PFSK-1 (cell line): ENCODE results near the gene LDLRAD3.

Experiments used
- FOXP2 ChIP-seq: optimal IDR thresholded peaks from 2 replicates; pipeline ENCODE3; 2011; ENCODE audit warnings: borderline replicate concordance, control low read depth, inconsistent platforms; ENCODE audit not compliant: insufficient read depth; ENCODE audit errors: extremely low read length, extremely low read depth
- POLR2AphosphoS5 ChIP-seq: IDR thresholded peaks from 2 replicates; pipeline ENCODE4 v1.6.1; 2012; ENCODE audit warnings: low read depth, mild to moderate bottlenecking, control low read depth, low read length, moderate library complexity
- REST ChIP-seq, 2 experiments: IDR thresholded peaks; 2 replicates each; pipeline versions ENCODE4 v1.6.1 to v1.8.0; 2011 to 2012; ENCODE audit warnings: low read depth in 2 of 2, low read length in 2 of 2, control low read depth in 1 of 2, inconsistent platforms in 1 of 2, mild to moderate bottlenecking in 1 of 2, moderate library complexity in 1 of 2; ENCODE audit not compliant: insufficient read depth in 1 of 2
- SIN3A ChIP-seq: IDR thresholded peaks from 2 replicates; pipeline ENCODE4 v1.6.1; 2012; ENCODE audit warnings: mild to moderate bottlenecking, low read length, moderate library complexity, borderline replicate concordance; ENCODE audit not compliant: insufficient read depth
- TAF1 ChIP-seq: IDR thresholded peaks from 2 replicates; pipeline ENCODE4 v1.6.1; 2012; ENCODE audit warnings: low read length, control low read depth, borderline replicate concordance; ENCODE audit not compliant: insufficient read depth

The LDLRAD3 gene

GRCh38 chr11:36280531-36280930, 336.7 kb downstream of the LDLRAD3 start:
- TF ChIP-seq POLR2AphosphoS5 (no peak), FOXP2 (no peak), SIN3A (no peak), REST (IDR thresholded peaks at IDR 0.05; ENCODE audit: insufficient read depth in 1 of 2, low read depth in 2 of 2, low read length in 2 of 2) (no peak), TAF1 (no peak)
